ENCODE data around the gene SYT7. TPM values are rescaled to one million over a fixed set of nuclear protein-coding genes. Genes with fewer than 3 reads are reported as not detected.

SYT7 gene
- total and polyA plus RNA-seq, 4 donors = 2.1 to 114 (median 30.8) TPM

- H3K36me3 ChIP-seq (ENCODE audit: control insufficient read depth in 4 of 4, insufficient read depth in 3 of 4, low read depth in 1 of 4, low read length in 3 of 4) = no peaks in the 10 kb centered on the region
- no peaks in the 10 kb centered on the region for H3K27me3 ChIP-seq (ENCODE audit: control insufficient read depth in 4 of 4, insufficient read depth in 4 of 4, low read length in 3 of 4)
- WGBS = 97% methylated on average over 11 of the region's 11 CpGs
- H3K4me3 ChIP-seq (ENCODE audit: low read depth in 1 of 3, low read length in 3 of 3) = no peak overlapping the region
- TF ChIP-seq JUND (IDR thresholded peaks at IDR 0.05) = no peak
- no peak for TF ChIP-seq HNF4A (conservative IDR thresholded peaks at IDR 0.05)
- no peak for TF ChIP-seq CTCF (IDR thresholded peaks at IDR 0.05; ENCODE audit: low read depth, low read length, missing input control)
- TF ChIP-seq FOXA1 (IDR thresholded peaks at IDR 0.05) = no peak
- no peak for TF ChIP-seq RXRA (IDR thresholded peaks at IDR 0.05)
- TF ChIP-seq REST (IDR thresholded peaks at IDR 0.05) = no peak
- TF ChIP-seq MAX (IDR thresholded peaks at IDR 0.05) = no peak
- TF ChIP-seq HNF4G (IDR thresholded peaks at IDR 0.05) = no peak
- no peak for TF ChIP-seq ZBTB33 (IDR thresholded peaks at IDR 0.05)
- TF ChIP-seq RAD21 (IDR thresholded peaks at IDR 0.05) = no peak
- TF ChIP-seq ATF3 (IDR thresholded peaks at IDR 0.05) = no peak
- no peak for TF ChIP-seq NR2F2 (IDR thresholded peaks at IDR 0.05)
- TF ChIP-seq FOXA2 (IDR thresholded peaks at IDR 0.05) = no peak
- no peak for TF ChIP-seq EGR1 (IDR thresholded peaks at IDR 0.05; ENCODE audit: low read depth in 2 of 2)
- TF ChIP-seq TAF1 (conservative IDR thresholded peaks at IDR 0.05) = no peak
- no peak for TF ChIP-seq YY1 (IDR thresholded peaks at IDR 0.05)
- no peak for TF ChIP-seq GABPA (IDR thresholded peaks at IDR 0.05 in 1 of 2, conservative IDR thresholded peaks at IDR 0.05 in 1 of 2)
- no peak for TF ChIP-seq SP1 (IDR thresholded peaks at IDR 0.05)
- no peak for DNase-seq (ENCODE audit: low spot score)
- H3K4me1 ChIP-seq (ENCODE audit: control insufficient read depth in 4 of 4, insufficient read depth in 4 of 4, low read length in 3 of 4) = peaks cover 9 to 19% (median 17%) of the 10 kb centered on the region in 4 donors
- no peaks in the 10 kb centered on the region for H3K9me3 ChIP-seq (ENCODE audit: control insufficient read depth in 4 of 4, low read length in 3 of 4)
- H3K9ac ChIP-seq (ENCODE audit: low read depth in 1 of 2, low read length in 2 of 2) = no peak overlapping the region
- no peak overlapping the region for H3K27ac ChIP-seq (ENCODE audit: low read depth in 1 of 2, low read length in 2 of 2)
Measured at GRCh38 chr11:61485080-61485479, 95.8 kb downstream of the SYT7 start.

Measured in liver (tissue), 9 donors.